ENCODE measurements around the gene EFEMP2. TPM values are rescaled to one million over a fixed set of nuclear protein-coding genes. Genes with fewer than 3 reads are reported as not detected.

The EFEMP2 gene
- total RNA-seq, 2 experiments from 2014 or later: 7.2 to 7.6 TPM

- Histone ChIP-seq H3K27ac (ENCODE audit: low read depth, low read length, poor library complexity, severe bottlenecking) (peak overlapping the region; percentile 80), H3K79me2 (ENCODE audit: insufficient read depth, low read depth, low read length) (peaks cover 25% of the 10 kb centered on the region), H3K4me2 (ENCODE audit: low read length) (peak overlapping the region; percentile 97), H4K20me1 (ENCODE audit: insufficient read depth, low read length) (peaks cover 5% of the 10 kb centered on the region; the same call in 1 of the 2 replicates), H3K9me3 (ENCODE audit: low read length) (no peaks in the 10 kb centered on the region), H2AFZ (ENCODE audit: low read length) (peak overlapping the region; percentile 30; the same call in 1 of the 2 replicates), H3K36me3 (ENCODE audit: insufficient read depth, low read length) (peaks cover 5% of the 10 kb centered on the region; the same call in 1 of the 2 replicates), H3K9me2 (ENCODE audit: insufficient read depth, low read length) (no peaks in the 10 kb centered on the region), H3K4me3 (ENCODE audit: low read depth, low read length, poor library complexity, severe bottlenecking) (peak overlapping the region; percentile 93), H3K4me1 (ENCODE audit: insufficient read depth, low read length, poor library complexity, severe bottlenecking) (peaks cover 40% of the 10 kb centered on the region)
- ChIA-PET CTCF (ENCODE audit: unreplicated experiment) (interaction anchor here (0.6 to 1.2 kb wide), 2 partner anchors 9 to 34 kb away, joined by 3 read pairs; no protein-coding TSS in a partner anchor), POLR2A (interaction anchor here (0.7 to 1.1 kb wide), 3 partner anchors 10 to 182 kb away, joined by 3 to 9 read pairs (median 3); partner anchors contain the start of genes KAT5 and MUS81)
- no TSS peak for BruUV-seq (replicated peaks)
- peak; percentile 64 for DNase-seq (ENCODE audit: low spot score)
- intact Hi-C loops (cut with micrococcal nuclease; ENCODE audit: unreplicated experiment): loop anchor here (5.0 kb wide), 2 partner anchors 108 to 158 kb away; partner anchors contain the start of genes BANF1, EIF1AD and SF3B2
- TF ChIP-seq EZH2phosphoT487 (IDR thresholded peaks at IDR 0.05; ENCODE audit: borderline replicate concordance, low read depth, low read length): no peak
- TF ChIP-seq, protein P1, sequence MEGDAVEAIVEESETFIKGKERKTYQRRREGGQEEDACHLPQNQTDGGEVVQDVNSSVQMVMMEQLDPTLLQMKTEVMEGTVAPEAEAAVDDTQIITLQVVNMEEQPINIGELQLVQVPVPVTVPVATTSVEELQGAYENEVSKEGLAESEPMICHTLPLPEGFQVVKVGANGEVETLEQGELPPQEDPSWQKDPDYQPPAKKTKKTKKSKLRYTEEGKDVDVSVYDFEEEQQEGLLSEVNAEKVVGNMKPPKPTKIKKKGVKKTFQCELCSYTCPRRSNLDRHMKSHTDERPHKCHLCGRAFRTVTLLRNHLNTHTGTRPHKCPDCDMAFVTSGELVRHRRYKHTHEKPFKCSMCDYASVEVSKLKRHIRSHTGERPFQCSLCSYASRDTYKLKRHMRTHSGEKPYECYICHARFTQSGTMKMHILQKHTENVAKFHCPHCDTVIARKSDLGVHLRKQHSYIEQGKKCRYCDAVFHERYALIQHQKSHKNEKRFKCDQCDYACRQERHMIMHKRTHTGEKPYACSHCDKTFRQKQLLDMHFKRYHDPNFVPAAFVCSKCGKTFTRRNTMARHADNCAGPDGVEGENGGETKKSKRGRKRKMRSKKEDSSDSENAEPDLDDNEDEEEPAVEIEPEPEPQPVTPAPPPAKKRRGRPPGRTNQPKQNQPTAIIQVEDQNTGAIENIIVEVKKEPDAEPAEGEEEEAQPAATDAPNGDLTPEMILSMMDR (conservative IDR thresholded peaks at IDR 0.05; ENCODE audit: low read length): peak; percentile 39; the same call in 1 of the 2 replicates
Measured at GRCh38 chr11:65894034-65894591, 21.5 kb upstream of the EFEMP2 start.

DNA sequence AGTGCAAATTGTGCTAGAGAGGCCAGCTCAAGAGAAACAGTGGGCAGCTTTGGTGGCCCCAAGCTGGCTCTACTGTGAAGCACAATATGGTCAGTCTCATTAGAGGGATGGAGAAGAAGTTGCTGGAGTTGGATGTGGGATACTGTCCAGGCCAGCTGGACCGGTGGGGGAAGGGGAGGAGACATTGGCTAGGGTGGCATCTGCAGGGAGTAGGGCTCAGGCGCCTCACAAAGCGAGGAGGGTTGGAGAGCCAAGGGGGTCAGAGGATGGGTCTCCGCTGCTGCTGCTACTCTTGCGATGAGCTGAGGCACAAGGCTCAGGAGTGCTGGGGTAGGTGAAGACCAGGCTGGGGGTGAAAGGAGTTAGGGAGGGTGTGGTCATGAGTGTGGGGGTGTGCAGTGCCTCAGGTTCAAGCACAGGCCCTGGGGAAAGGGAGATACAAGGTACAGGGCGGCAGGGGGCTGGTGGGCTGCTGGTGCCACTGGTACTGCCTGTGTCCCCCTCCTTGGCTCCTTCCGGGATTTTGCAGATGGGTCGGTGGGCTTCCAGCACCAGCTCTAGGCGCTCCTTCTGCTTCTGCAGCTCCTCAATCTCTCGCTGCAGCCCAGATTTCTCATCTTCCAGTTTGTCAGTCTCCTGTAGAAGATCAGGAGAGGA is 20.2 kb upstream of the EFEMP2 start:
- TF ChIP-seq, protein P1 (conservative IDR thresholded peaks at IDR 0.05; ENCODE audit: low read length): no peak
- TF ChIP-seq EZH2phosphoT487 (IDR thresholded peaks at IDR 0.05; ENCODE audit: borderline replicate concordance, low read depth, low read length): no peak
- peak overlapping the region; percentile 97 for H3K4me2 ChIP-seq (ENCODE audit: low read length)
- H2AFZ ChIP-seq (ENCODE audit: low read length): no peak overlapping the region
- H3K36me3 ChIP-seq (ENCODE audit: insufficient read depth, low read length): peaks cover 5% of the 10 kb centered on the region; the same call in 1 of the 2 replicates
- BruUV-seq (replicated peaks): no TSS peak
- no peaks in the 10 kb centered on the region for H3K9me3 ChIP-seq (ENCODE audit: low read length)
- POLR2A ChIA-PET: interaction anchor here (0.6 to 0.7 kb wide), 3 partner anchors 9 to 1236 kb away, joined by 3 to 4 read pairs (median 3); no protein-coding TSS in a partner anchor
- H4K20me1 ChIP-seq (ENCODE audit: insufficient read depth, low read length): peaks cover 5% of the 10 kb centered on the region; the same call in 1 of the 2 replicates
- intact Hi-C loops (cut with micrococcal nuclease; ENCODE audit: unreplicated experiment): loop anchor here (5.0 kb wide), 2 partner anchors 110 to 160 kb away; partner anchors contain the start of genes BANF1, EIF1AD and SF3B2
- DNase-seq (ENCODE audit: low spot score): no peak
- no peaks in the 10 kb centered on the region for H3K9me2 ChIP-seq (ENCODE audit: insufficient read depth, low read length)
- peak overlapping the region; percentile 86 for H3K27ac ChIP-seq (ENCODE audit: low read depth, low read length, poor library complexity, severe bottlenecking)
- H3K4me3 ChIP-seq (ENCODE audit: low read depth, low read length, poor library complexity, severe bottlenecking): peak overlapping the region; percentile 93
- CTCF ChIA-PET (ENCODE audit: unreplicated experiment): no interaction called here
- H3K4me1 ChIP-seq (ENCODE audit: insufficient read depth, low read length, poor library complexity, severe bottlenecking): peaks cover 42% of the 10 kb centered on the region
- peaks cover 27% of the 10 kb centered on the region for H3K79me2 ChIP-seq (ENCODE audit: insufficient read depth, low read depth, low read length)
